B cell (primary cell): ENCODE results near the gene GJA10. TPM values are rescaled to one million over a fixed set of nuclear protein-coding genes. Genes with fewer than 3 reads are reported as not detected.

ENCODE experiments used
- ATAC-seq: fragments of 200-7000 bp; cut with Tn5 transposase; one replicate; pipeline ENCODE4 v1.10.0; 2021; ENCODE audit warnings: low read depth, mild to moderate bottlenecking, moderate number of reproducible peaks, moderate library complexity
- CTCF ChIA-PET: fragments of 350-600 bp; sonication (Branson Sonifier 250); formaldehyde crosslinking; loops from one replicate; lab custom pipeline; 2021; ENCODE audit warnings: antibody characterized with exemption, inconsistent platforms; lab: Charles Lee
- POLR2A ChIA-PET: fragments of 350-600 bp; sonication (Branson Sonifier 250); formaldehyde crosslinking; loops from one replicate; lab custom pipeline; 2021; ENCODE audit warnings: antibody characterized with exemption; lab: Charles Lee
- DNase-seq: peaks from one replicate; pipeline ENCODE4 v3.0.0; 2013
- H2AFZ ChIP-seq: 2 replicates; pipeline ENCODE4 v1.6.1; 2012; ENCODE audit warnings: mild to moderate bottlenecking, low read depth, low read length; ENCODE audit not compliant: insufficient read depth, poor library complexity, severe bottlenecking
- H3K27ac ChIP-seq, 2 donors: 1 replicate in 1 of 2; 2 replicates in 1 of 2; pipeline ENCODE4 v1.5.1; 2012 to 2013; ENCODE audit warnings: low read length in 2 of 2, mild to moderate bottlenecking in 2 of 2, moderate library complexity in 1 of 2
- H3K27me3 ChIP-seq, 4 experiments: fragments of 200-600 bp in 1 of 4; sonication (generic) in 1 of 4; replicated peaks in 1 of 4; 1 replicate in 2 of 4; 2 replicates in 2 of 4; pipeline versions ENCODE4 v1.6.1 to v1.7.0; 2013 to 2016; ENCODE audit warnings: low read length in 3 of 4, mild to moderate bottlenecking in 2 of 4, mixed read lengths in 1 of 4, moderate library complexity in 1 of 4; ENCODE audit not compliant: insufficient read depth in 4 of 4, control insufficient read depth in 3 of 4; ENCODE audit errors: control extremely low read depth in 1 of 4
- H3K36me3 ChIP-seq, 2 experiments: replicated peaks in 1 of 2; 1 replicate in 1 of 2; 2 replicates in 1 of 2; pipeline versions ENCODE4 v1.6.1 to v1.7.1; 2013; ENCODE audit warnings: low read length in 1 of 2; ENCODE audit not compliant: insufficient read depth in 2 of 2, control insufficient read depth in 1 of 2; ENCODE audit errors: control extremely low read depth in 1 of 2, extremely low read depth in 1 of 2
- H3K4me1 ChIP-seq, 2 donors: fragments of 200-600 bp in 1 of 2; sonication (generic) in 1 of 2; 1 replicate in 1 of 2; 2 replicates in 1 of 2; pipeline versions ENCODE4 v1.5.1 to v1.6.1; 2013 to 2017; ENCODE audit warnings: low read length in 2 of 2; ENCODE audit not compliant: control insufficient read depth in 2 of 2, insufficient read depth in 2 of 2
- H3K4me2 ChIP-seq: replicated peaks from 2 replicates; pipeline ENCODE3; 2012; ENCODE audit warnings: mild to moderate bottlenecking, low read depth, low read length; ENCODE audit not compliant: poor library complexity, severe bottlenecking
- H3K4me3 ChIP-seq, 5 experiments: fragments of 200-600 bp in 1 of 5; sonication (generic) in 1 of 5; 1 replicate in 3 of 5; 2 replicates in 2 of 5; pipeline versions ENCODE4 v1.5.1 to v1.7.0; 2011 to 2016; ENCODE audit warnings: low read length in 4 of 5, mild to moderate bottlenecking in 4 of 5, low read depth in 2 of 5, control low read depth in 1 of 5, moderate library complexity in 1 of 5; ENCODE audit not compliant: insufficient read depth in 1 of 5; ENCODE audit errors: control extremely low read depth in 1 of 5, extremely low read depth in 1 of 5
- H3K79me2 ChIP-seq: fragments of 200-600 bp; sonication (generic); one replicate; pipeline ENCODE4 v1.6.0; 2016; ENCODE audit warnings: low read length; ENCODE audit not compliant: control insufficient read depth, insufficient read depth
- H3K9ac ChIP-seq: fragments of 200-600 bp; sonication (generic); 2 replicates; pipeline ENCODE4 v1.6.1; 2017; ENCODE audit warnings: mild to moderate bottlenecking, low read length, moderate library complexity
- H3K9me3 ChIP-seq, 3 donors: one replicate each; pipeline versions ENCODE4 v1.6.1 to v1.7.1; 2013; ENCODE audit warnings: low read length in 2 of 3; ENCODE audit not compliant: control insufficient read depth in 2 of 3, insufficient read depth in 1 of 3; ENCODE audit errors: control extremely low read depth in 1 of 3
- H4K20me1 ChIP-seq: 2 replicates; pipeline ENCODE4 v1.6.0; 2012; ENCODE audit warnings: mild to moderate bottlenecking, low read length; ENCODE audit not compliant: insufficient read depth, control insufficient read depth, poor library complexity, severe bottlenecking
- H3K27ac Mint-ChIP-seq: one replicate; pipeline ENCODE4 v1.8.0; 2021; ENCODE audit warnings: mixed read lengths
- H3K27me3 Mint-ChIP-seq: one replicate; pipeline ENCODE4 v1.8.0; 2021; ENCODE audit warnings: mixed read lengths
- H3K4me1 Mint-ChIP-seq: one replicate; pipeline ENCODE4 v1.8.0; 2021; ENCODE audit warnings: mixed read lengths
- H3K4me3 Mint-ChIP-seq: one replicate; pipeline ENCODE4 v1.8.0; 2021; ENCODE audit warnings: mixed read lengths
- H3K9me3 Mint-ChIP-seq: one replicate; pipeline ENCODE4 v1.8.0; 2022; ENCODE audit warnings: mixed read lengths; ENCODE audit not compliant: insufficient read depth
- CTCF ChIP-seq: fragments of 200-600 bp; IDR thresholded peaks from one replicate; pipeline ENCODE4 v1.8.0; 2022; ENCODE audit warnings: antibody characterized with exemption, mild to moderate bottlenecking
- EZH2 ChIP-seq: IDR thresholded peaks from 2 replicates; pipeline ENCODE4 v1.6.1; 2012; ENCODE audit warnings: borderline replicate concordance, low read depth, mild to moderate bottlenecking, moderate library complexity, low read length; ENCODE audit not compliant: insufficient read depth, poor library complexity, severe bottlenecking
- WGBS: methylation state at CpG from one replicate; pipeline ENCODE4 v1.1.5; 2013; ENCODE audit warnings: missing lambda C conversion rate; ENCODE audit not compliant: insufficient coverage; 5-methylcytosine and 5-hydroxymethylcytosine counted together
- intact Hi-C: fragments of 100-400 bp; cut with micrococcal nuclease; formaldehyde crosslinking; loops from one replicate; pipeline ENCODE4 v1.10.0; 2022
- polyA plus RNA-seq: library from polyadenylated mRNA; depleted of rRNA; stranded (reverse); fragments of >200 nt; gene quantifications from 2 replicates; pipeline ENCODE4 v1.2.3, GENCODE V29; 2012
- total RNA-seq, 2 donors: library from RNA; stranded (reverse); fragments of 120-200 nt in 1 of 2; gene quantifications; 1 replicate in 1 of 2; 2 replicates in 1 of 2; pipeline versions ENCODE4 v1.2.3 to v1.2.4, GENCODE V29; 2013 to 2022

GJA10 gene
- total and polyA plus RNA-seq, 2 donors (not counting 1 experiment from before 2014, with no cell fraction given), result not detected

GRCh38 chr6:89944181-89944755 lies 50.0 kb downstream of the GJA10 start:
- ATAC-seq, result no peak
- Histone ChIP-seq H3K4me2 (no peak overlapping the region), H2AFZ (no peak overlapping the region), H4K20me1 (peaks cover 85% of the 10 kb centered on the region), H3K36me3 (peaks cover 10 to 59% of the 10 kb centered on the region in 2 experiments), H3K27me3 (no peaks in the 10 kb centered on the region), H3K27ac (peak overlapping the region in 1 of 2 donors; percentile 42), H3K9me3 (no peaks in the 10 kb centered on the region), H3K4me1 (no peaks in the 10 kb centered on the region), H3K9ac (no peak overlapping the region), H3K79me2 (peaks cover 29% of the 10 kb centered on the region), H3K4me3 (no peak overlapping the region)
- CTCF ChIA-PET, result interaction anchor here (0.9 to 8.3 kb wide), 10 partner anchors 10 to 533 kb away, joined by 3 to 206 read pairs (median 4); no protein-coding TSS in a partner anchor
- Mint-ChIP-seq H3K9me3 (no peaks in the 10 kb centered on the region), H3K27me3 (no peaks in the 10 kb centered on the region), H3K4me3 (no peak overlapping the region), H3K4me1 (peaks cover 9% of the 10 kb centered on the region), H3K27ac (peak overlapping the region; percentile 22)
- WGBS, result 90% methylated on average over 3 of the region's 4 CpGs
- intact Hi-C loops, result loop anchor here (1.0 to 10.0 kb wide), 3 partner anchors 119 to 343 kb away; partner anchors contain the start of gene CASP8AP2
- no peak for TF ChIP-seq CTCF
- no peak for TF ChIP-seq EZH2
- no peak for DNase-seq
- POLR2A ChIA-PET, result interaction anchor here (0.5 kb wide), 1 partner anchor 36 kb away, joined by 4 read pairs; no protein-coding TSS in a partner anchor

- no peaks in the 10 kb centered on the region for H3K9me3 Mint-ChIP-seq
- peaks cover 85% of the 10 kb centered on the region for H4K20me1 ChIP-seq
- no peak overlapping the region for H3K4me3 Mint-ChIP-seq
- H3K27ac Mint-ChIP-seq, result peak overlapping the region; percentile 22
- H3K9ac ChIP-seq, result no peak overlapping the region
- CTCF ChIA-PET, result interaction anchor here (0.9 to 8.3 kb wide), 7 partner anchors 10 to 532 kb away, joined by 3 to 206 read pairs (median 4); no protein-coding TSS in a partner anchor
- H3K36me3 ChIP-seq, result peaks cover 12 to 65% of the 10 kb centered on the region in 2 experiments
- intact Hi-C loops, result loop anchor here (1.0 to 10.0 kb wide), 3 partner anchors 120 to 342 kb away; partner anchors contain the start of gene CASP8AP2
- no peaks in the 10 kb centered on the region for H3K4me1 ChIP-seq
- no peak overlapping the region for H3K4me3 ChIP-seq
- no peaks in the 10 kb centered on the region for H3K27me3 ChIP-seq
- TF ChIP-seq CTCF (peak; percentile 62), EZH2 (no peak)
- DNase-seq (peak; percentile 36), ATAC-seq (no peak)
- H3K4me2 ChIP-seq, result no peak overlapping the region
- no CpG with 5 or more reads among the region's 1 CpG for WGBS
- peak overlapping the region in 1 of 2 donors; percentile 42 for H3K27ac ChIP-seq
- peaks cover 35% of the 10 kb centered on the region for H3K79me2 ChIP-seq
- POLR2A ChIA-PET, result interaction anchor here (0.6 kb wide), 1 partner anchor 116 kb away, joined by 3 read pairs; no protein-coding TSS in a partner anchor
- H3K27me3 Mint-ChIP-seq, result no peaks in the 10 kb centered on the region
- H3K9me3 ChIP-seq, result no peaks in the 10 kb centered on the region
- no peak overlapping the region for H2AFZ ChIP-seq
- H3K4me1 Mint-ChIP-seq, result peaks cover 11% of the 10 kb centered on the region
Observed at GRCh38 chr6:89944826-89945407, 50.6 kb downstream of the GJA10 start.
